Trophoblast cell (in vitro differentiated cells and primary cell): ENCODE measurements around the gene CPNE8.
A peak's percentile ranks its signal among the peaks of the same experiment; 100 is the strongest.

Experiments used
- DNase-seq, 2 donors: peaks; one replicate each; pipeline ENCODE4 v3.0.0-alpha.2; 2016
- H2AFZ ChIP-seq: 2 replicates; pipeline ENCODE4 v1.6.1; 2013; ENCODE audit warnings: low read length, moderate library complexity, mild to moderate bottlenecking; ENCODE audit not compliant: insufficient read depth, poor library complexity
- H2AK5ac ChIP-seq: 2 replicates; pipeline ENCODE4 v1.6.1; 2013; ENCODE audit warnings: mild to moderate bottlenecking, low read length
- H2BK120ac ChIP-seq: 2 replicates; pipeline ENCODE4 v1.6.1; 2013; ENCODE audit warnings: low read length, mild to moderate bottlenecking, moderate library complexity; ENCODE audit not compliant: insufficient read depth, poor library complexity
- H2BK12ac ChIP-seq: 2 replicates; pipeline ENCODE4 v1.6.1; 2013; ENCODE audit warnings: mild to moderate bottlenecking, low read length, moderate library complexity
- H2BK5ac ChIP-seq: 2 replicates; pipeline ENCODE4 v1.6.1; 2013; ENCODE audit warnings: low read length, low read depth, moderate library complexity, mild to moderate bottlenecking; ENCODE audit not compliant: poor library complexity
- H3K14ac ChIP-seq: 2 replicates; pipeline ENCODE4 v1.6.1; 2013; ENCODE audit warnings: mild to moderate bottlenecking, low read length
- H3K18ac ChIP-seq: 2 replicates; pipeline ENCODE4 v1.6.1; 2013; ENCODE audit warnings: mild to moderate bottlenecking, low read length
- H3K23ac ChIP-seq: 2 replicates; pipeline ENCODE4 v1.6.1; 2013; ENCODE audit warnings: low read length
- H3K27ac ChIP-seq: 2 replicates; pipeline ENCODE4 v1.5.1; 2013; ENCODE audit warnings: low read depth, mild to moderate bottlenecking, inconsistent platforms, low read length, moderate library complexity
- H3K27me3 ChIP-seq: 2 replicates; pipeline ENCODE4 v1.6.1; 2013; ENCODE audit warnings: inconsistent platforms, mild to moderate bottlenecking, low read length, moderate library complexity; ENCODE audit not compliant: insufficient read depth
- H3K36me3 ChIP-seq, 2 experiments: 1 replicate in 1 of 2; 2 replicates in 1 of 2; pipeline ENCODE4 v1.6.1; 2013; ENCODE audit warnings: low read length in 2 of 2, mild to moderate bottlenecking in 2 of 2, moderate library complexity in 1 of 2; ENCODE audit not compliant: insufficient read depth in 2 of 2, control insufficient read depth in 1 of 2
- H3K4ac ChIP-seq: 2 replicates; pipeline ENCODE4 v1.6.1; 2013; ENCODE audit warnings: low read depth, mild to moderate bottlenecking, low read length, moderate library complexity
- H3K4me1 ChIP-seq, 2 experiments: 1 replicate in 1 of 2; 2 replicates in 1 of 2; pipeline ENCODE4 v1.6.1; 2013; ENCODE audit warnings: low read length in 2 of 2, mild to moderate bottlenecking in 2 of 2, moderate library complexity in 1 of 2; ENCODE audit not compliant: insufficient read depth in 2 of 2, control insufficient read depth in 1 of 2
- H3K4me2 ChIP-seq: 2 replicates; pipeline ENCODE4 v1.6.1; 2013; ENCODE audit warnings: inconsistent platforms, mild to moderate bottlenecking, low read length, moderate library complexity
- H3K4me3 ChIP-seq: 2 replicates; pipeline ENCODE4 v1.5.1; 2013; ENCODE audit warnings: mild to moderate bottlenecking, low read depth, low read length, inconsistent platforms
- H3K79me1 ChIP-seq: one replicate; pipeline ENCODE4 v1.6.1; 2013; ENCODE audit warnings: low read length
- H3K79me2 ChIP-seq: 2 replicates; pipeline ENCODE4 v1.6.1; 2013; ENCODE audit warnings: low read length, mild to moderate bottlenecking; ENCODE audit not compliant: control insufficient read depth, insufficient read depth, poor library complexity
- H3K9ac ChIP-seq: 2 replicates; pipeline ENCODE4 v1.6.1; 2013; ENCODE audit warnings: mild to moderate bottlenecking, low read length
- H3K9me3 ChIP-seq: 2 replicates; pipeline ENCODE4 v1.6.1; 2013; ENCODE audit warnings: low read depth, mild to moderate bottlenecking, control low read depth, inconsistent platforms, low read length; ENCODE audit not compliant: insufficient read depth
- H4K12ac ChIP-seq: 2 replicates; pipeline ENCODE4 v1.6.1; 2013; ENCODE audit warnings: low read depth, mild to moderate bottlenecking, low read length, moderate library complexity
- H4K8ac ChIP-seq: 2 replicates; pipeline ENCODE4 v1.6.1; 2013; ENCODE audit warnings: low read depth, mild to moderate bottlenecking, low read length, moderate library complexity
- H4K91ac ChIP-seq: one replicate; pipeline ENCODE4 v1.6.1; 2013; ENCODE audit warnings: low read depth, mild to moderate bottlenecking, low read length, moderate library complexity
- WGBS: extraction: QIAGEN DNeasy Blood & Tissue Kit; methylation state at CpG from one replicate; pipeline ENCODE4 v1.1.7; 2013; ENCODE audit warnings: missing lambda C conversion rate; ENCODE audit not compliant: insufficient read length, insufficient coverage; ENCODE audit errors: extremely low coverage; 5-methylcytosine and 5-hydroxymethylcytosine counted together

The CPNE8 gene

DNA sequence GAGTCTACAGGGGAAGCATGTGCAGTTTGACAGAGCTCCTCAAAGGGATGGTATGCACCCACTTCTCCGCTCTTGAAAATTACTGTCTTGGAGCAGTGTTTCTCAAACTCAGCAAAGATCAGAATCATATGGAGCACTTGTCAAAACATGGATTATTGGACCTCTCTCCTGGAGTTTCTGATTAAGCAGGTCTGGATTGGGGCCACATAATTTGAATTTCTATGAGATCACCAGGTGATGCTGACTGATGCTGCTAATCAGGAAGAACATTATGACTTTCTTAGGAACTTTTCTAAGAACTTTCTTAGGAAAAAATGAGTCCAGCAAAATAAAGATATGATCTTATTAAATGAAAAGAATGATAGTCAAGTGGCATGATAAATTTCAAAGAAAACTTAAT is 144.3 kb downstream of the CPNE8 start:
- Histone ChIP-seq H3K9me3 (no peaks in the 10 kb centered on the region), H2BK5ac (no peak overlapping the region), H2AFZ (no peak overlapping the region), H3K9ac (no peak overlapping the region), H3K14ac (no peak overlapping the region), H4K12ac (no peak overlapping the region), H4K91ac (no peak overlapping the region), H3K4me1 (no peaks in the 10 kb centered on the region), H3K4me2 (no peak overlapping the region), H3K79me2 (no peaks in the 10 kb centered on the region), H3K4ac (no peak overlapping the region), H2AK5ac (no peak overlapping the region), H2BK12ac (no peak overlapping the region), H2BK120ac (no peak overlapping the region), H3K27ac (no peak overlapping the region), H3K27me3 (no peaks in the 10 kb centered on the region), H3K18ac (no peak overlapping the region), H3K36me3 (no peaks in the 10 kb centered on the region), H3K23ac (no peak overlapping the region), H4K8ac (no peak overlapping the region), H3K79me1 (no peaks in the 10 kb centered on the region), H3K4me3 (no peak overlapping the region)
- no CpG with 5 or more reads among the region's 1 CpG for WGBS
- no peak for DNase-seq

DNA sequence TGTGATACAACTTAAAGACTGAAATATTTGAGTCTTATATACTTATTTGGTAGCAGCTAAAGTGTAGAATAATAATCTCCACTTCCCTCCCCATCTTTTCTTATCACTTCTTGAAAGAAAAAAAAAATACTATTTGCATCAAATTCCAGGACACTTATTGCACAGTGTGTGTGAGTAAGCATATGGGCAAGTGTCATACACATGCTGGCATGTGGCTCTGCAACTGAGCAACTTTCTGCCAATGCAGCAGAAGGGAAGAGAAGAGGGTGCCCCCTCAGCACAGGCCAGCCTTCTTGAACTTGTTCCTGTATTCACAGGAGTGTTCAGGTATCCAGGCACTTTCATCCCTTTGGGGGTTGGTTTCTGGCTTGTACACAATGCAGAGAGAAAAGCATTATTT is 145.8 kb downstream of the CPNE8 start:
- Histone ChIP-seq H3K4me2 (no peak overlapping the region), H4K12ac (no peak overlapping the region), H3K4me3 (no peak overlapping the region), H3K27me3 (no peaks in the 10 kb centered on the region), H3K4me1 (no peaks in the 10 kb centered on the region), H4K8ac (no peak overlapping the region), H3K36me3 (no peaks in the 10 kb centered on the region), H2AFZ (no peak overlapping the region), H3K79me1 (no peaks in the 10 kb centered on the region), H4K91ac (no peak overlapping the region), H3K18ac (no peak overlapping the region), H3K27ac (no peak overlapping the region), H2BK120ac (no peak overlapping the region), H2BK5ac (no peak overlapping the region), H3K9me3 (no peaks in the 10 kb centered on the region), H3K79me2 (no peaks in the 10 kb centered on the region), H3K14ac (no peak overlapping the region), H2AK5ac (no peak overlapping the region), H3K9ac (no peak overlapping the region), H2BK12ac (no peak overlapping the region), H3K4ac (no peak overlapping the region), H3K23ac (no peak overlapping the region)
- DNase-seq, result peak; percentile 41 to 77

DNA sequence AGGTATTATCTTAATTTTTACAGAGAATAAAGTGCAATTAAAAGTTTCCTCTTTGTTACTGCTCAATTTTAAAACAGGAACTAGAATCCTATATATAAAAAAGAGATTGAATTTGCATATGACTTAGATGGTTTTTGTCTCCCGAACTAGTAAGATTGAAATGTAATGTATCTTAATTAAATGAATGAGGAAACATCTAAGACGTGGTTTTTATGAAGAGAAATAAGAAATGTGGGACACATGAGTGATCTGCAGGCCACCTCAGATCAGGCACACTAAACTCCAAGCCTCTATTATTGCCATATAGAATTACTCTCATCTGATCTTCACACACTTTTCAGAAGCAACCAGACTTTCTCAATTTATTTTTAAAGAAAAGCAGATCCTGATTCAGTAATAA is 158.6 kb downstream of the CPNE8 start:
- no peak overlapping the region for H3K23ac ChIP-seq
- no peaks in the 10 kb centered on the region for H3K36me3 ChIP-seq
- no CpG with 5 or more reads among the region's 2 CpGs for WGBS
- no peaks in the 10 kb centered on the region for H3K79me2 ChIP-seq
- no peak overlapping the region for H2AK5ac ChIP-seq
- H3K9ac ChIP-seq, result no peak overlapping the region
- H3K9me3 ChIP-seq, result no peaks in the 10 kb centered on the region
- H4K12ac ChIP-seq, result no peak overlapping the region
- H4K8ac ChIP-seq, result no peak overlapping the region
- no peak overlapping the region for H3K4me2 ChIP-seq
- H3K27me3 ChIP-seq, result no peaks in the 10 kb centered on the region
- H2BK12ac ChIP-seq, result no peak overlapping the region
- H4K91ac ChIP-seq, result no peak overlapping the region
- no peak overlapping the region for H2AFZ ChIP-seq
- H3K4ac ChIP-seq, result no peak overlapping the region
- no peak overlapping the region for H2BK5ac ChIP-seq
- H3K27ac ChIP-seq, result no peak overlapping the region
- no peak overlapping the region for H3K4me3 ChIP-seq
- H2BK120ac ChIP-seq, result no peak overlapping the region
- H3K18ac ChIP-seq, result no peak overlapping the region
- DNase-seq, result no peak
- no peaks in the 10 kb centered on the region for H3K79me1 ChIP-seq
- H3K4me1 ChIP-seq, result no peaks in the 10 kb centered on the region
- H3K14ac ChIP-seq, result no peak overlapping the region

DNA sequence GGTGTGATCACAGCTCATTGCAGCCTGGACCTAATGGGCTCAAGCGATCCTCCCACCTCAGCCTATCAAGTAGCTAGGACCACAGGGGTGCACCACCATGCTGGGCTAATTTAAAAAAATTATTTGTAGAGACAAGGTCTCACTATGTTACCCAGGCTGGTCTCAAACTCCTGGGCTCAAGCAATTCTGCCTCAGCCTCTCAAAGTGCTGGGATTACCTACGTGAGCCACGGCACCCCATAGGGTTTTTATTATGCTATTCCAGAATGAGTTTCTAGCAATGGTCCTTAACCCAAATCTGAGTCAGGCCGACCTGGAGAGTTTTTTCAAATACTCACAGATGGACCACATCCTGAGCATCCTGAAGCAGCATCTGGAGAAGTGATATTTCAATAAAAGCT is 159.8 kb downstream of the CPNE8 start:
- Histone ChIP-seq H3K4me2 (no peak overlapping the region), H3K4me1 (no peaks in the 10 kb centered on the region), H3K14ac (no peak overlapping the region), H4K91ac (no peak overlapping the region), H2BK12ac (no peak overlapping the region), H2AFZ (no peak overlapping the region), H3K9ac (no peak overlapping the region), H2AK5ac (no peak overlapping the region), H4K12ac (no peak overlapping the region), H3K9me3 (no peaks in the 10 kb centered on the region), H2BK120ac (no peak overlapping the region), H3K4me3 (no peak overlapping the region), H3K23ac (no peak overlapping the region), H3K18ac (no peak overlapping the region), H3K79me1 (no peaks in the 10 kb centered on the region), H3K4ac (no peak overlapping the region), H2BK5ac (no peak overlapping the region), H3K27me3 (no peaks in the 10 kb centered on the region), H3K27ac (no peak overlapping the region), H3K79me2 (no peaks in the 10 kb centered on the region), H3K36me3 (no peaks in the 10 kb centered on the region), H4K8ac (no peak overlapping the region)
- no peak for DNase-seq
- no CpG with 5 or more reads among the region's 4 CpGs for WGBS

DNA sequence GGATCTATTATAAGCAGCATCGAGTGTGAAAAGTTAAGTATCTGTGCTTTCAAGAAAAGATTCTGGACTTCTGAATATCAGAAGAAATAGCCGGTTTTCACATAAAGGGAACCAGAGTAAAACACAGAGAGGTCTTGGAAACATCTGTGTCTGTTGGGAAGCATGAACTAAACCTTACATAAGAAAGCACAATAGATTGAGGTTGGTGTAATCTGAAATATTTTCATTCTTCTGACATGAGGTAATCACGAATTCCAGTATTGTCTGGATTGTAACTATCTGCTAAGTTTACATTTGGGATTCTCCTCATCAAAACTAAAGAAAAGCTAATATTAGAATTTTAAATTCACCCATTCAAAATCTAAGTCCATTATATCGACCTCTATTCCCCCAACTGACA is 161.3 kb downstream of the CPNE8 start:
- WGBS, result no CpG with 5 or more reads among the region's 4 CpGs
- Histone ChIP-seq H3K4me3 (no peak overlapping the region), H3K4ac (no peak overlapping the region), H4K91ac (no peak overlapping the region), H4K8ac (no peak overlapping the region), H2BK5ac (no peak overlapping the region), H2AFZ (no peak overlapping the region), H2AK5ac (no peak overlapping the region), H3K27me3 (no peaks in the 10 kb centered on the region), H3K9me3 (no peaks in the 10 kb centered on the region), H3K14ac (no peak overlapping the region), H3K23ac (no peak overlapping the region), H2BK12ac (no peak overlapping the region), H3K18ac (no peak overlapping the region), H4K12ac (no peak overlapping the region), H3K27ac (no peak overlapping the region), H3K4me1 (no peaks in the 10 kb centered on the region), H3K9ac (no peak overlapping the region), H3K4me2 (no peak overlapping the region), H2BK120ac (no peak overlapping the region), H3K79me2 (no peaks in the 10 kb centered on the region), H3K79me1 (no peaks in the 10 kb centered on the region), H3K36me3 (no peaks in the 10 kb centered on the region)
- peak in 1 of 2 donors; percentile 60 for DNase-seq
